NCI-H2196 (cell line): ENCODE data around the gene ZNF865.

Experiments
- DNase-seq: peaks from one replicate; lab custom pipeline; 2025; ENCODE audit not compliant: unreplicated experiment; lab: John Stamatoyannopoulos, UW

Gene ZNF865

GRCh38 chr19:55605207-55605636 lies 225 bp upstream of the ZNF865 start:
- DNase-seq: peak; percentile 98

- no peak for DNase-seq
Measured at GRCh38 chr19:55606471-55606787, 982 bp downstream of the ZNF865 start.

GRCh38 chr19:55606817-55607216 lies 1.4 kb downstream of the ZNF865 start:
- DNase-seq: no peak

GRCh38 chr19:55609326-55609725 lies 3.9 kb downstream of the ZNF865 start:
- DNase-seq: no peak

- no peak for DNase-seq
Measured at GRCh38 chr19:55611300-55611982, 6.0 kb downstream of the ZNF865 start.

- no peak for DNase-seq
Measured at GRCh38 chr19:55611983-55612645, 6.7 kb downstream of the ZNF865 start.

- no peak for DNase-seq
Measured at GRCh38 chr19:55613396-55613795, 7.9 kb downstream of the ZNF865 start.

- DNase-seq: no peak
Measured at GRCh38 chr19:55613930-55614710, 8.7 kb downstream of the ZNF865 start.

- DNase-seq: no peak
Measured at GRCh38 chr19:55614711-55615542, 9.5 kb downstream of the ZNF865 start.

- no peak for DNase-seq
Measured at GRCh38 chr19:55615543-55616394, 10.3 kb downstream of the ZNF865 start.

- no peak for DNase-seq
Measured at GRCh38 chr19:55616395-55616875, 11.0 kb downstream of the ZNF865 start.

- no peak for DNase-seq
Measured at GRCh38 chr19:55617426-55617825, 12.0 kb downstream of the ZNF865 start.

- DNase-seq: no peak
Measured at GRCh38 chr19:55618426-55618825, 13.0 kb downstream of the ZNF865 start.

- DNase-seq: no peak
Measured at GRCh38 chr19:55619286-55619685, 13.8 kb downstream of the ZNF865 start.

GRCh38 chr19:55620410-55621204 lies 15.2 kb downstream of the ZNF865 start:
- no peak for DNase-seq

- no peak for DNase-seq
Measured at GRCh38 chr19:55621205-55621672, 15.8 kb downstream of the ZNF865 start.

- no peak for DNase-seq
Measured at GRCh38 chr19:55621673-55622231, 16.3 kb downstream of the ZNF865 start.

GRCh38 chr19:55622242-55622969 lies 17.0 kb downstream of the ZNF865 start:
- no peak for DNase-seq
